HG02852 (cell line): ENCODE results near the gene SPOCK1.
"Not testable (repeated sequence)": the region's sequence is repeated elsewhere in the genome, so short reads cannot be mapped to it uniquely, and the experiment has no call there.

ENCODE experiments used
- ATAC-seq: cut with Tn5 transposase; IDR thresholded peaks from one replicate; pipeline ENCODE4 v1.9.1; 2021; ENCODE audit warnings: mild to moderate bottlenecking, moderate library complexity; ENCODE audit not compliant: unreplicated experiment

SPOCK1 gene

GRCh38 chr5:137268646-137269045 lies 230.5 kb downstream of the SPOCK1 start:
- no peak for ATAC-seq

- no peak for ATAC-seq
Observed at GRCh38 chr5:137266186-137266585, 232.9 kb downstream of the SPOCK1 start.

- no peak for ATAC-seq
Observed at GRCh38 chr5:137265457-137265856, 233.7 kb downstream of the SPOCK1 start.

GRCh38 chr5:137264573-137264972 lies 234.6 kb downstream of the SPOCK1 start:
- ATAC-seq: no peak

GRCh38 chr5:137264041-137264440 lies 235.1 kb downstream of the SPOCK1 start:
- no peak for ATAC-seq

- no peak for ATAC-seq
Observed at GRCh38 chr5:137263371-137264005, 235.6 kb downstream of the SPOCK1 start.

GRCh38 chr5:137262818-137263217 lies 236.3 kb downstream of the SPOCK1 start:
- no peak for ATAC-seq

- ATAC-seq: no peak
Observed at GRCh38 chr5:137260820-137261695, 238.1 kb downstream of the SPOCK1 start.

GRCh38 chr5:137259115-137259514 lies 240.0 kb downstream of the SPOCK1 start:
- ATAC-seq: not testable (repeated sequence)

GRCh38 chr5:137254119-137255090 lies 244.7 kb downstream of the SPOCK1 start:
- ATAC-seq: no peak

GRCh38 chr5:137252512-137252911 lies 246.6 kb downstream of the SPOCK1 start:
- no peak for ATAC-seq

- no peak for ATAC-seq
Observed at GRCh38 chr5:137250421-137250820, 248.7 kb downstream of the SPOCK1 start.

GRCh38 chr5:137248527-137248926 lies 250.6 kb downstream of the SPOCK1 start:
- ATAC-seq: no peak

GRCh38 chr5:137245438-137245837 lies 253.7 kb downstream of the SPOCK1 start:
- no peak for ATAC-seq

GRCh38 chr5:137240285-137240684 lies 258.8 kb downstream of the SPOCK1 start:
- ATAC-seq: no peak

GRCh38 chr5:137236849-137237507 lies 262.1 kb downstream of the SPOCK1 start:
- no peak for ATAC-seq

- ATAC-seq: no peak
Observed at GRCh38 chr5:137236252-137236651, 262.9 kb downstream of the SPOCK1 start.

GRCh38 chr5:137234973-137235943 lies 263.9 kb downstream of the SPOCK1 start:
- ATAC-seq: no peak

- ATAC-seq: no peak
Observed at GRCh38 chr5:137233726-137234125, 265.4 kb downstream of the SPOCK1 start.
